CD4-positive, alpha-beta T cell (primary cell): ENCODE results near the gene RIPOR2. TPM values are rescaled to one million over a fixed set of nuclear protein-coding genes. Genes with fewer than 3 reads are reported as not detected.

Source experiments
- ATAC-seq: fragments of 200-7000 bp; cut with Tn5 transposase; one replicate; pipeline ENCODE4 v1.10.0; 2022; ENCODE audit warnings: mild to moderate bottlenecking; ENCODE audit not compliant: poor library complexity
- CTCF ChIA-PET: fragments of 350-600 bp; sonication (Branson Sonifier 250); formaldehyde crosslinking; loops from one replicate; lab custom pipeline; 2021; ENCODE audit warnings: antibody characterized with exemption, inconsistent platforms; lab: Charles Lee
- POLR2A ChIA-PET: fragments of 350-600 bp; sonication (Branson Sonifier 250); formaldehyde crosslinking; loops from one replicate; lab custom pipeline; 2021; ENCODE audit warnings: antibody characterized with exemption, inconsistent platforms; lab: Charles Lee
- DNase-seq, 14 experiments: peaks; one replicate each; pipeline ENCODE4 v3.0.0-alpha.2; 2013 to 2020; ENCODE audit warnings: mixed read lengths in 2 of 14
- H3K27ac ChIP-seq, 2 donors: one replicate each; pipeline versions ENCODE4 v1.5.1 to v1.7.0; 2013; ENCODE audit warnings: low read length in 2 of 2, low read depth in 1 of 2, mild to moderate bottlenecking in 1 of 2
- H3K27me3 ChIP-seq, 2 experiments: 1 replicate in 1 of 2; 2 replicates in 1 of 2; pipeline versions ENCODE4 v1.6.1 to v1.7.0; 2013; ENCODE audit warnings: low read length in 2 of 2, control low read depth in 1 of 2, mild to moderate bottlenecking in 1 of 2, moderate library complexity in 1 of 2; ENCODE audit not compliant: insufficient read depth in 2 of 2, control insufficient read depth in 1 of 2
- H3K36me3 ChIP-seq: one replicate; pipeline ENCODE4 v1.6.1; 2013; ENCODE audit warnings: low read length, control low read depth; ENCODE audit not compliant: insufficient read depth
- H3K4me1 ChIP-seq: one replicate; pipeline ENCODE4 v1.6.1; 2013; ENCODE audit warnings: low read length, control low read depth; ENCODE audit not compliant: insufficient read depth
- H3K4me3 ChIP-seq: one replicate; pipeline ENCODE4 v1.5.1; 2013; ENCODE audit warnings: mild to moderate bottlenecking, low read length, moderate library complexity
- H3K9me3 ChIP-seq, 2 experiments: 1 replicate in 1 of 2; 2 replicates in 1 of 2; pipeline versions ENCODE4 v1.6.1 to v1.7.0; 2013; ENCODE audit warnings: low read length in 2 of 2, mild to moderate bottlenecking in 2 of 2, control low read depth in 1 of 2, moderate library complexity in 1 of 2; ENCODE audit not compliant: control insufficient read depth in 1 of 2, insufficient read depth in 1 of 2
- H3K27ac Mint-ChIP-seq: one replicate; pipeline ENCODE4 v1.8.0; 2020; ENCODE audit warnings: mixed read lengths
- H3K27me3 Mint-ChIP-seq: one replicate; pipeline ENCODE4 v1.8.0; 2021; ENCODE audit warnings: mixed read lengths
- H3K36me3 Mint-ChIP-seq: one replicate; pipeline ENCODE4 v1.8.0; 2021; ENCODE audit warnings: low read depth, mixed read lengths
- H3K4me1 Mint-ChIP-seq: one replicate; pipeline ENCODE4 v1.8.0; 2021; ENCODE audit warnings: low read depth, mixed read lengths
- H3K4me3 Mint-ChIP-seq: one replicate; pipeline ENCODE4 v1.8.0; 2020; ENCODE audit warnings: mild to moderate bottlenecking, mixed read lengths
- H3K9me3 Mint-ChIP-seq: one replicate; pipeline ENCODE4 v1.8.0; 2020; ENCODE audit warnings: mixed read lengths
- CTCF ChIP-seq: fragments of 200-600 bp; IDR thresholded peaks from one replicate; pipeline ENCODE4 v1.8.0; 2022; ENCODE audit warnings: antibody characterized with exemption, mild to moderate bottlenecking
- intact Hi-C, 2 experiments: fragments of 100-400 bp; cut with DNase I in 1 of 2; cut with micrococcal nuclease in 1 of 2; formaldehyde crosslinking; loops; one replicate each; pipeline versions ENCODE4 v1.15.1 to v1.9.0; 2023 to 2025; cut with DNase I, micrococcal nuclease
- total RNA-seq, 174 experiments: library from RNA in 2 of 174; stranded (reverse) in 2 of 174; gene quantifications; one replicate each; pipeline ENCODE4 v1.2.3 and lab custom pipeline; 2021 to 2026

RIPOR2 gene
- total RNA-seq, 2 experiments from 2014 or later = 123 to 129 TPM

DNA sequence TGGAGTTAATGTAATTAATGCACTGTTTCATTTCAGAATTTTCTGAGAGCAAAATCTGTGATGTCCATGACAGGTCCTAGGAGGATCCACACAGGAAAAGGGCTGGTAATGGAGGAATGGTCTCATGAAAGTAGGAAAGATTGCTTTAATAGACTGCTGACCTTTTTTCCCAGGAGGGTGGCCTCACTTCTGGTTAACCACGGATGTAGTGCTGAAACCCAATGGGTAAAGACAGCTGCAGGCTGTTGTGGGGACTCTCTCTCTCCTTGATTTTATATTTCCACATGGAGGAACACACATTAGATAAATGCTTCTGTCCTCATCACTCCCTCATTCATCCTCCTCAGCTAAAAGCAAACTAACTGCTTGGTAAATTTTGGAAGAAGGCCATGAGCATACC, 23.6 kb upstream of the RIPOR2 start:
- no peak for TF ChIP-seq CTCF
- no peaks in the 10 kb centered on the region for H3K27me3 ChIP-seq
- H3K4me1 Mint-ChIP-seq = peaks cover 98% of the 10 kb centered on the region
- peaks cover 2% of the 10 kb centered on the region for H3K9me3 Mint-ChIP-seq
- H3K36me3 Mint-ChIP-seq = peaks cover 29% of the 10 kb centered on the region
- ChIA-PET POLR2A (interaction anchor here (4.0 to 20.8 kb wide), 4 partner anchors 7 to 32 kb away, joined by 21 to 1043 read pairs (median 55); partner anchors contain the start of gene RIPOR2), CTCF (interaction anchor here (1.1 to 1.4 kb wide), 2 partner anchors 33 kb away, joined by 3 to 6 read pairs; no protein-coding TSS in a partner anchor)
- H3K4me3 Mint-ChIP-seq = peak overlapping the region; percentile 53
- H3K27me3 Mint-ChIP-seq = no peaks in the 10 kb centered on the region
- intact Hi-C loops = no loop called here
- ATAC-seq (no peak), DNase-seq (peak in 1 of 14 experiments; percentile 38)
- peaks cover 0 to 6% of the 10 kb centered on the region in 2 experiments for H3K9me3 ChIP-seq
- H3K36me3 ChIP-seq = no peaks in the 10 kb centered on the region
- peaks cover 75% of the 10 kb centered on the region for H3K4me1 ChIP-seq
- no peak overlapping the region for H3K4me3 ChIP-seq
- peak overlapping the region; percentile 91 for H3K27ac Mint-ChIP-seq
- no peak overlapping the region for H3K27ac ChIP-seq

DNA sequence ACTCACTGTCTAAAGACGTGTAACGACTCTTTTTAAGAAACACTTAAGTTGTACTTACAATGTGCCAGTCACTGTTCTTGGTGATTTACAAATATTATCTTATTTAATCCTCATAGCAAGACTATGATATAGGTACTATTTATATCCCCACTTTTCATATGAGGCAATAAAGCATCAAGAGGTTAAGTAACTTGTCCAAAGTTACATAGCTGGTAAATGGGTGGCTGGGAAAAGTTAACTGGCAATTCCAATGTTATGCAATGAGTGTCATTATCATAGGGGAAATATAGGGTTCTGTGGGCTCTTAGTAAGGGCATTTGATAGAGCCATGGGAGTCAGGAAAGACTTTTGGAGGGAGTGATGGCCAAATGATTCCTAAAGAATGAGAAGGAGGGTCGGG, 21.4 kb upstream of the RIPOR2 start:
- no peak overlapping the region for H3K4me3 ChIP-seq
- Mint-ChIP-seq H3K27ac (peak overlapping the region; percentile 91), H3K4me1 (peaks cover 98% of the 10 kb centered on the region), H3K4me3 (peak overlapping the region; percentile 54), H3K9me3 (peaks cover 6% of the 10 kb centered on the region), H3K27me3 (no peaks in the 10 kb centered on the region), H3K36me3 (peaks cover 29% of the 10 kb centered on the region)
- no peak for TF ChIP-seq CTCF
- POLR2A ChIA-PET = interaction anchor here (0.9 to 20.8 kb wide), 8 partner anchors 9 to 1240 kb away, joined by 3 to 1043 read pairs (median 4); partner anchors contain the start of gene RIPOR2
- DNase-seq (no peak), ATAC-seq (no peak)
- peak overlapping the region in 1 of 2 donors; percentile 42 for H3K27ac ChIP-seq
- peaks cover 0 to 6% of the 10 kb centered on the region in 2 experiments for H3K9me3 ChIP-seq
- H3K27me3 ChIP-seq = no peaks in the 10 kb centered on the region
- H3K36me3 ChIP-seq = no peaks in the 10 kb centered on the region
- peaks cover 78% of the 10 kb centered on the region for H3K4me1 ChIP-seq
- intact Hi-C loops = no loop called here
- CTCF ChIA-PET = interaction anchor here (1.3 to 11.3 kb wide), 2 partner anchors 21 to 34 kb away, joined by 7 to 98 read pairs; partner anchors contain the start of gene RIPOR2

- Histone ChIP-seq H3K9me3 (no peaks in the 10 kb centered on the region), H3K4me1 (peaks cover 73% of the 10 kb centered on the region), H3K27ac (peak overlapping the region; percentile 70 to 79), H3K36me3 (no peaks in the 10 kb centered on the region), H3K4me3 (no peak overlapping the region), H3K27me3 (no peaks in the 10 kb centered on the region)
- intact Hi-C loops = loop anchor here in 1 of 2 experiments (5.0 kb wide), 2 partner anchors 36 to 56 kb away; no protein-coding TSS in a partner anchor
- Mint-ChIP-seq H3K4me3 (peak overlapping the region; percentile 52), H3K36me3 (peaks cover 13% of the 10 kb centered on the region), H3K27me3 (no peaks in the 10 kb centered on the region), H3K4me1 (peaks cover 98% of the 10 kb centered on the region), H3K27ac (peak overlapping the region; percentile 91), H3K9me3 (peaks cover 4% of the 10 kb centered on the region)
- ATAC-seq = no peak
- DNase-seq = no peak
- TF ChIP-seq CTCF = no peak
- ChIA-PET POLR2A (interaction anchor here (0.7 to 20.8 kb wide), 10 partner anchors 8 to 95 kb away, joined by 3 to 1043 read pairs (median 9); partner anchors contain the start of gene RIPOR2), CTCF (interaction anchor here (1.6 to 11.3 kb wide), 4 partner anchors 13 to 96 kb away, joined by 3 to 98 read pairs (median 26); partner anchors contain the start of gene RIPOR2)
These were observed 18.0 kb upstream of the RIPOR2 start for GRCh38 chr6:24953726-24954125.
